ENCODE data around the gene RNASET2.
A peak's percentile ranks its signal among the peaks of the same experiment; 100 is the strongest.

The RNASET2 gene, protein sequence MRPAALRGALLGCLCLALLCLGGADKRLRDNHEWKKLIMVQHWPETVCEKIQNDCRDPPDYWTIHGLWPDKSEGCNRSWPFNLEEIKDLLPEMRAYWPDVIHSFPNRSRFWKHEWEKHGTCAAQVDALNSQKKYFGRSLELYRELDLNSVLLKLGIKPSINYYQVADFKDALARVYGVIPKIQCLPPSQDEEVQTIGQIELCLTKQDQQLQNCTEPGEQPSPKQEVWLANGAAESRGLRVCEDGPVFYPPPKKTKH

DNA sequence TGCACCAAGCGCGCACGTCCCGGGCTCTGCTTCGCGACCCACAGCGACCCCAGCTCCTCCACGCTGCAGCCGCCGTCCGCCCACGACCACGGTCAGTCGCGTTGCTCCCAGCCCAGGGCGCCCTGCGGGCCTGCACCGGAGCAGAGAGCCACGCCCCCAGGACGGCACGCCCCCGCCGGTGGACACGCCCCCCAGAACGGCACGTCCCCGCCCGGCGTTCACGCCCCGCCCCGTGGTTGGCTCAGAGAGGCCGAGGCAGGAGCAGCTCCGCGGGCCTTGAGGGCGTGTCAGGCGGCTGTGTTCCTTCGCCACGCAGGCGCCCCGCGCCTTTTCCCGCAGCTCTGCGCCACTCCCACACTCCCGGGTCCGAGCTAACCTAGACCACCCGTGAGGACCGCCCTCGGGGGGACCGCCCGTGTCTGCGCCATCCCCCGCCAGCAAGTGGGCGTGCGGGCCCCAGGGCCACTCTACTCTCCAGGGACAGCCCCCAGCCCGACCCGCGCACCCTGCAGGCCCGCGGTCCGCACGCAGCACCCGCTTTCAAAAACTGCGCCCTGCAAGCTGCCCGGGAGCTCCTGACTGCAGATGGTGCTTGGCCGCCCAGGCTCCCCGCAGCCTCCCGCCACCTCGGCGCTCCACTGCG is at the start of gene RNASET2:
Gene RNASET2 (minus strand): TSS at position 107 of the 643 bp plus-strand sequence. CDS start 368 bp downstream, outside the sequence.
- no peaks in the 10 kb centered on the region for H3K9me3 ChIP-seq (ENCODE audit: low read length)
- H3K27ac ChIP-seq (ENCODE audit: low read depth, low read length), result peak within 1 kb of the TSS; percentile 86
- no peaks in the 10 kb centered on the region for H3K27me3 ChIP-seq (ENCODE audit: control insufficient read depth in 1 of 2, insufficient read depth in 2 of 2, low read length in 2 of 2)
- H3K9ac ChIP-seq (ENCODE audit: low read length), result peak within 1 kb of the TSS; percentile 57
- H3K4me3 ChIP-seq (ENCODE audit: low read depth in 1 of 2, low read length in 2 of 2), result peak within 1 kb of the TSS; percentile 73 to 97
- H3K36me3 ChIP-seq (ENCODE audit: insufficient read depth, low read length), result no peaks in the 10 kb centered on the region
- peaks cover 12% of the 10 kb centered on the region for H3K4me1 ChIP-seq (ENCODE audit: insufficient read depth, low read length)

DNA sequence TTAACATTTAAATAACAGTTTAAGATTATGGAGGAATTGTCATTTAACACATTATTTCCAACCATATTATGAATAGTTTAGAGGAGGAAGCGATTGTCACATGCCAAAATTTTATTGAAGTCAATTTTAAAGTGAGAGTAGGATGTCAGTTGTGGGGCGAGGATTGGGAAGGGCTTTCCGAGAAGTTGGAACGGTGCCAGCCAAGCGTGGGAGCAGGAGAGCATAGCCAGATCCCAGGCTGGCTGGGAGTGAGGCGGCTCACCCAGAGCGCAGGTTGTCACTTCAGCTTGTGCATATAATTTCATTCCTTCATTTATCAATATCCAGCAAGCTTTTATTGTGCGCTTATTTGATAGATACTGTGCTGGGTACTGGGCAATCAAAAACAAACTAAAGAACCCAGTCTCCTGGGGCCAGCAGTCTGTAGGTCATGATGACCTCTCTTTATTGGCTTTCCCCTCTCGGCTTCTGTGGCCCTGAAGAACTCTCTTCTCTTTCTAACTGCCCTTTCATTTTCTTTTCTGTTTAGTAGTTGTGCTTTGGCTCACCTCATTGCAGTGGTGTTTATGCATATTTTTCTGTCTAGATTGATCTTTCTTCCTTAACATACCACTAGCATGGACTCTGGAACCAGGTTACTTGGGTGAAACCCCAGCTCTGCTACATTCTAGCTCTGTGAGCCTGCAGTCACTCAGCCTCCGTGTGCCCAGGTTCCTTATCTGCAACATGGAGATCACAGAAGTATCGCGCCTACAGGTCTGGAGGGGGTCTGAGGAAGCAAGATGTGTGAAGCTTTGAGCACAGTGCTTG is 49.2 kb upstream of the RNASET2 start:
- no peak overlapping the region for H3K9ac ChIP-seq (ENCODE audit: low read length)
- peaks cover 11% of the 10 kb centered on the region for H3K4me1 ChIP-seq (ENCODE audit: insufficient read depth, low read length)
- no peak overlapping the region for H3K27ac ChIP-seq (ENCODE audit: low read depth, low read length)
- H3K4me3 ChIP-seq (ENCODE audit: low read depth in 1 of 2, low read length in 2 of 2), result no peak overlapping the region
- no peaks in the 10 kb centered on the region for H3K9me3 ChIP-seq (ENCODE audit: low read length)
- H3K27me3 ChIP-seq (ENCODE audit: control insufficient read depth in 1 of 2, insufficient read depth in 2 of 2, low read length in 2 of 2), result no peaks in the 10 kb centered on the region
- H3K36me3 ChIP-seq (ENCODE audit: insufficient read depth, low read length), result peaks cover 7% of the 10 kb centered on the region

DNA sequence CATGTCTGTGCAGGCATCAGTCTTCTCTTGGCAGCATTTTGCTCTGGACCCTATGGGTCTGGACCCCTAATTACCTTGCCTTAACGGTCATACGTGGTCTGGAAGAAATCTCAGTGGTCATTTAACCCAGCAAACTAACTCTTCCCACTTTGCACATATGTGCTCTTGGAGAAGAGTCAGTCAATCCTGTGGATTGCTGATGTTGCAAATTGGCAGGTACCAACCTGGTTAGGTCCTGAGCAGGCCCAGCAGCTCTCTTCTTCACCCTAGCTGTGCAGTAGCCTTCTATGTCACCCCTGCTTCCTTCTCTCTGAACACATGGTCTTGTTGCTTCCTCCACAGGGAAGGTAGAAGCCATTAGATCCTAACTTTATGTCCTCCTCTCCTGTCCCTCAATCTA is 44.4 kb upstream of the RNASET2 start:
- Histone ChIP-seq H3K4me3 (ENCODE audit: low read depth in 1 of 2, low read length in 2 of 2) (no peak overlapping the region), H3K36me3 (ENCODE audit: insufficient read depth, low read length) (no peaks in the 10 kb centered on the region), H3K27ac (ENCODE audit: low read depth, low read length) (no peak overlapping the region), H3K27me3 (ENCODE audit: control insufficient read depth in 1 of 2, insufficient read depth in 2 of 2, low read length in 2 of 2) (no peaks in the 10 kb centered on the region), H3K9ac (ENCODE audit: low read length) (no peak overlapping the region), H3K9me3 (ENCODE audit: low read length) (no peaks in the 10 kb centered on the region), H3K4me1 (ENCODE audit: insufficient read depth, low read length) (peaks cover 25% of the 10 kb centered on the region)

DNA sequence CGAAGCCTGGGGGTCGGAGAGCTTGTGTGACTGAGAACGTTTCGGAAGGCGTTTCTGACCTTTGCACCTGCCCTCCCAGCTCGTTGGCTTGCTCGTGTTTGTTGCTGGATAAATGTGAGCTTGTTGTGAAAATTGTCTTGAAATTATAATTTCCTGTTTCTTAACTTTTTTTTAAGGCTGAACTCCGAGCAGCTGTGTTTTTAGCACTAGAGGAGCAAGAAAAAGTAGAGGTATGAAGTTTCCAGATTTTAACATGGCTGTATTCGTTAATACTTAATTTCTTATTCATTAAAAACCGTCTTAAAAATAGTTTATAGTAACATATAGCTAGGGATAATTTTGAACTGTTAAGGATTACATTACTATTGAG is 43.5 kb upstream of the RNASET2 start:
- H3K4me1 ChIP-seq (ENCODE audit: insufficient read depth, low read length), result peaks cover 19% of the 10 kb centered on the region
- H3K27ac ChIP-seq (ENCODE audit: low read depth, low read length), result peak overlapping the region; percentile 72
- peak overlapping the region; percentile 82 to 93 for H3K4me3 ChIP-seq (ENCODE audit: low read depth in 1 of 2, low read length in 2 of 2)
- no peak overlapping the region for H3K9ac ChIP-seq (ENCODE audit: low read length)
- H3K36me3 ChIP-seq (ENCODE audit: insufficient read depth, low read length), result no peaks in the 10 kb centered on the region
- no peaks in the 10 kb centered on the region for H3K9me3 ChIP-seq (ENCODE audit: low read length)
- no peaks in the 10 kb centered on the region for H3K27me3 ChIP-seq (ENCODE audit: control insufficient read depth in 1 of 2, insufficient read depth in 2 of 2, low read length in 2 of 2)

DNA sequence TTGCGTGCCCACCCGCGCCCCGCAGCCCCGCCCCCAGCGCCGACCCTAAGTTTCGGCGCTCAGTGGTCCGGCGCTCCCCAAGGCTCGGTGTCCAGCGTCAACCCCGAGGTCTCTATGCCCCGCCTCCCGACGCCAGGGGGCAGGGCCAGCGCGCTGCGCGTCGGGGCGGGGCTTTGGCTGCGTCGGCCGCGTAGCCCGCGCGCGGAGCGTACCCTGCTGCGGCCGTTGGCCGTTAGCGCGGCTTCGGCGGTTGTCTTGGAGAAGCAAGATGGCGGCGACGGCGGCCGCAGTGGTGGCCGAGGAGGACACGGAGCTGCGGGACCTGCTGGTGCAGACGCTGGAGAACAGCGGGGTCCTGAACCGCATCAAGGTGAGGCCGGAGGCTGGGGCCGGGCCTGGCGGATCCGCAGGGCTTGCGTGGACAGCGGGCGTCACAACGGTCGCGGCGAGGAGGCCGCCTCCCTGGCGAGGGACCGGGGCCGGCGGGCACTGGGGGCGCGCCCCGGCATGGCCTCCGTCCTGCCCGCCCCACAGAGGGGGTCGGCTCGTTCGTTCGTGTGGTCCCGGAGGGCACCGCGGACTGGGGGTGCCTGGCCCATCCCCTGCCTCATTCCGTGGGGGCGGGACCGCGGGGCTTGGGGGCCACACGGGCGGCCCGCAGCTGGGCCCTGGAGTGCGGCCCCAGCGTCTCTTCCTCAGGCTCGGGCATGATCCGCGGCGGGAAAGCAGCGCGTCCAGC is 43.0 kb upstream of the RNASET2 start, which contains the start of gene CEP43:
Gene CEP43 (plus strand): TSS at position 253 of the 739 bp plus-strand sequence. CDS start 16 bp downstream, at position 269.
- peak within 1 kb of the TSS; percentile 82 to 94 for H3K4me3 ChIP-seq (ENCODE audit: low read depth in 1 of 2, low read length in 2 of 2)
- no peaks in the 10 kb centered on the region for H3K27me3 ChIP-seq (ENCODE audit: control insufficient read depth in 1 of 2, insufficient read depth in 2 of 2, low read length in 2 of 2)
- H3K4me1 ChIP-seq (ENCODE audit: insufficient read depth, low read length), result peaks cover 19% of the 10 kb centered on the region
- no peaks in the 10 kb centered on the region for H3K9me3 ChIP-seq (ENCODE audit: low read length)
- no peaks in the 10 kb centered on the region for H3K36me3 ChIP-seq (ENCODE audit: insufficient read depth, low read length)
- no peak within 1 kb of the TSS for H3K9ac ChIP-seq (ENCODE audit: low read length)
- H3K27ac ChIP-seq (ENCODE audit: low read depth, low read length), result peak within 1 kb of the TSS; percentile 72

DNA sequence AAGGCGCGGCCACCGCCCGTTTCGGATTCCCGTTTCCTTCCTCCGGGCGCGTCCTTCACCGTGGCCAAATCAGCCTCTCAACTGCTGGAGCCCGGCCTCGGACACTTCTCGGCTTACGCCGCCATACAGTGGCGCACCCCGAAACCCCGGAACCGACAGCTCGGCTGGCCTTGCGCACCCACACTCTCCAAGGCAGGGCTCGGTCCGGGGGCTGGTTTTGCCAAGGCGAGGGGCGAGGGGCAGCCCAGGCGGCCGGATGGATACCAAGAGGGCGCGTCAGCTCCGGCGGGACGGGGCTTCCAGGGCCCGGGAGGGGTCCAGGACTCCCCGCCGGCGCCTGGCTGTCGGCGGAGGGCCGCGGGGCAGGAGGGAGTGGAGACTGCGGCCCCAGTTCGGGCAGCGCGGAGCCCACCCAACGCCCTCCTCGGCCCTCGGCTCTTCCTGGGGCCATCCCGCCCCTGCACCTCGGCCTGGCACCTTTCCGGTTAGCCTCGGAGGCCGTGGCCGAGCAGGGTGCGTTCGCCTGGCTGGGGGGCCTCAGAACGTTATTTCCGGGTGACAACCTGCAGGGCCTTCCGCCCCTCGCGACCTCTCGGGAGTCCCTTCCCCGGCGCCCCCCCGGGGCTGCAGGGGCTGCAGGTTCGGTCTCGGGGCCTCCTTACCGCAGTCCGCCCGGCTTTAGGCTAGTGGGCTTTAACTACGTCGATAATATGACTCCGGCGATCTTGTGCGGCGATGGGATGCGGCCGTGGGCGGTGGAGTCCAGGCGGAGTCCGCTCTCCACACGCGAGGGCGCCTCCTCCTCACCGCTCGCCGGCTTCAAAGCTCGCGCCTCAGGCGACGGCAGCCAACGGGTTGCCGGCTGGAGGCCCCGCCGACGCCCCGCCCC is 42.1 kb upstream of the RNASET2 start:
- Histone ChIP-seq H3K4me1 (ENCODE audit: insufficient read depth, low read length) (peaks cover 19% of the 10 kb centered on the region), H3K27ac (ENCODE audit: low read depth, low read length) (no peak overlapping the region), H3K9ac (ENCODE audit: low read length) (no peak overlapping the region), H3K27me3 (ENCODE audit: control insufficient read depth in 1 of 2, insufficient read depth in 2 of 2, low read length in 2 of 2) (no peaks in the 10 kb centered on the region), H3K9me3 (ENCODE audit: low read length) (no peaks in the 10 kb centered on the region), H3K36me3 (ENCODE audit: insufficient read depth, low read length) (no peaks in the 10 kb centered on the region), H3K4me3 (ENCODE audit: low read depth in 1 of 2, low read length in 2 of 2) (peak overlapping the region; percentile 75 to 94)

DNA sequence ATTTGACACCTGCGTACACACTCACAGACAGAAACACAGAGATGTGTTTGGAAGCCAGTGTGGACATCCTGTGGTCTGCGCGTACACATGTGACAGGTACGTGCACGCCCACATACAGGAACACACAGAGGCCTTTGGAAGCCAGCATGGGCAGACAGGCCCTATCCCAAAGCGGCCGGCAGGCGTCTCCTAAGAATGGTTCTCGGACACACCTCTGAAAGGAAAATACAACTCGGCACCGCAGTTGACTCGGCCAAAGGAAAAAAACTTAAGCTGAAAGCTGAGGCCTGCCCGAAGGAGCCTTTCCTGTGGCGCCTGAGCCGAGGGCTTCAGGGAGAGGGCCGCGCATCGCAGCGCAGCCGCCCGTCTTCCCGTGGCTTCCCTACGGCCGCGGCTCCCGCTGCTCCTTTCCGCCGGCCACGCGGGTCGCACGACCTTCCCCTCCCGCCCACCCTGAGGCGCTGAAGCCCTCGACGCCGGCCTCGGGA is 41.5 kb upstream of the RNASET2 start:
- Histone ChIP-seq H3K4me1 (ENCODE audit: insufficient read depth, low read length) (peaks cover 19% of the 10 kb centered on the region), H3K9ac (ENCODE audit: low read length) (peak overlapping the region; percentile 2), H3K9me3 (ENCODE audit: low read length) (no peaks in the 10 kb centered on the region), H3K27me3 (ENCODE audit: control insufficient read depth in 1 of 2, insufficient read depth in 2 of 2, low read length in 2 of 2) (no peaks in the 10 kb centered on the region), H3K36me3 (ENCODE audit: insufficient read depth, low read length) (no peaks in the 10 kb centered on the region), H3K4me3 (ENCODE audit: low read depth in 1 of 2, low read length in 2 of 2) (peak overlapping the region in 1 of 2 donors; percentile 75), H3K27ac (ENCODE audit: low read depth, low read length) (no peak overlapping the region)

DNA sequence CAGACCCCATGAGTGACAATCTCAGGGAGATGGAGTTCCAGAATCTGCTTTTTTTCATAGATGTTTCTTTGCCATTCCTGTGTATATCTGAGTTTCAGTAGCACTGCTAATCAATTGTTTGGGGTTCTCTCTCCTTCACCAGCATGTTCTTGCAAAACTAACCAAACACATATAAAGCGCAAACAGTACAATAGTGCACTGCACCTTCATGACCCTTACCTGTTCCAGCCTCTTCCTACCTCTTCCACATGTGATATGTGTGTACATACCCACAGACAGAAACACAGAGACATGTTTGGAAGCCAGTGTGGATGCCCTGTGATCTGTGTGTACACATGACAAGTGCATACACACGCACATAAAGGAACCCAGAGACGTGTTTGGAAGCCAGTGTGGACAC is 41.0 kb upstream of the RNASET2 start:
- Histone ChIP-seq H3K9me3 (ENCODE audit: low read length) (no peaks in the 10 kb centered on the region), H3K27ac (ENCODE audit: low read depth, low read length) (no peak overlapping the region), H3K4me1 (ENCODE audit: insufficient read depth, low read length) (peaks cover 19% of the 10 kb centered on the region), H3K36me3 (ENCODE audit: insufficient read depth, low read length) (no peaks in the 10 kb centered on the region), H3K4me3 (ENCODE audit: low read depth in 1 of 2, low read length in 2 of 2) (peak overlapping the region in 1 of 2 donors; percentile 75), H3K27me3 (ENCODE audit: control insufficient read depth in 1 of 2, insufficient read depth in 2 of 2, low read length in 2 of 2) (no peaks in the 10 kb centered on the region), H3K9ac (ENCODE audit: low read length) (peak overlapping the region; percentile 2)

DNA sequence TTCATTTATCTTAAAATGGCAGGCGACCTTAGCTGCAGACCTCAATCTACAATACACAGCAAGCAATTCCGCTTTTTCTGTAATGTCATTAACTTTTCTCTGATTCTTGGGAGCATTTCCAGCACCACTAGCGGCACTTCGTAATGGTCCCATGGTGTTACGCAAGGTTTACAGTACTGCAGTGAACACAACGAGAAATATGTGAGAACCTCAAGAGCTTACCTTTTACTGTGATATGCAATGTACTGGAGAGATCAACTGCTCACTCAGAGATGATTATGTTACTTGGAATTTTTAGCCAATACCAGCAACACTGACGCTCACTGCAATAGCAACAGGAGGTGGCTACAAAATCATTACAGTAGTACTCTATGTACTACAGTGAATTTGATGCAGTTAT is 40.1 kb upstream of the RNASET2 start:
- Histone ChIP-seq H3K27ac (ENCODE audit: low read depth, low read length) (no peak overlapping the region), H3K36me3 (ENCODE audit: insufficient read depth, low read length) (no peaks in the 10 kb centered on the region), H3K9me3 (ENCODE audit: low read length) (no peaks in the 10 kb centered on the region), H3K4me1 (ENCODE audit: insufficient read depth, low read length) (peaks cover 19% of the 10 kb centered on the region), H3K27me3 (ENCODE audit: control insufficient read depth in 1 of 2, insufficient read depth in 2 of 2, low read length in 2 of 2) (no peaks in the 10 kb centered on the region), H3K4me3 (ENCODE audit: low read depth in 1 of 2, low read length in 2 of 2) (no peak overlapping the region), H3K9ac (ENCODE audit: low read length) (no peak overlapping the region)

DNA sequence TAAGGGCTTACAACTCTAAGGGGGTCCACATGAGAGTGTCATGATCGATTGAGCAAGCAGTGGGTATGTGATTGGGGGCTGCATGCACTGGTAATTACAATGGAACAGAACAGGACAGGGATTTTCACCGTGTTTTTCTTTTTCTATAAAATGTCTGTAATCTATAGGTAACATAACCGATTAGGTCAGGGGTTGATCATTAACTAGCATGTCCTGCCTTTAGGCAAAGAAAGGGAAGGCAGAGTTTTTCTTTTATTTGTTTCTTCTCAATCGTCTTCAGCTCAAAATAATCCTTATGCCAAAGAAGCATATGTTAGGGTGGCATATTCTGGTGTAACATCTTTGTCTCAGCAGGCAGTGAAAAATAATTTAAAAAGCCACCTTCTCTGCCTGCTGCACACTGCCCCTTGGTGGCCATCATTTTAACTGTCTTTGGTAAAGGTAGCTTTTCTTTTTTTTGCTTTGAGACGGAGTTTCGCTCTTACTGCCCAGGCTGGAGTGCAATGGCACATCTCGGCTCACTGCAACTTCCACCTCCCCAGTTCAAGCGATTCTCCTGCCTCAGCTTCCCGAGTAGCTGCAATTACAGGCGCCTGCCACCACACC is 33.2 kb upstream of the RNASET2 start:
- Histone ChIP-seq H3K9ac (ENCODE audit: low read length) (no peak overlapping the region), H3K4me1 (ENCODE audit: insufficient read depth, low read length) (no peaks in the 10 kb centered on the region)

More for the DNA sequence above, 33.2 kb upstream of the RNASET2 start:
- H3K36me3 ChIP-seq (ENCODE audit: insufficient read depth, low read length), result no peaks in the 10 kb centered on the region
- no peak overlapping the region for H3K27ac ChIP-seq (ENCODE audit: low read depth, low read length)
- H3K27me3 ChIP-seq (ENCODE audit: control insufficient read depth in 1 of 2, insufficient read depth in 2 of 2, low read length in 2 of 2), result no peaks in the 10 kb centered on the region
- no peak overlapping the region for H3K4me3 ChIP-seq (ENCODE audit: low read depth in 1 of 2, low read length in 2 of 2)
- no peaks in the 10 kb centered on the region for H3K9me3 ChIP-seq (ENCODE audit: low read length)

Measured in muscle layer of colon (tissue), 2 donors.